ENCODE data around the gene PAGE3.

Gene PAGE3

GRCh38 chrX:55264816-55265215, at the start of gene PAGE3:
PAGE3 (minus strand) TSS chrX:55264916; CDS start chrX:55263903, 1,013 bp downstream.
- no peak within 1 kb of the TSS for H3K4me3 ChIP-seq (replicated peaks; ENCODE audit: low read depth, low read length)
- no peak for DNase-seq (ENCODE audit: extremely low read depth, low read depth)
- TF ChIP-seq, protein P1, sequence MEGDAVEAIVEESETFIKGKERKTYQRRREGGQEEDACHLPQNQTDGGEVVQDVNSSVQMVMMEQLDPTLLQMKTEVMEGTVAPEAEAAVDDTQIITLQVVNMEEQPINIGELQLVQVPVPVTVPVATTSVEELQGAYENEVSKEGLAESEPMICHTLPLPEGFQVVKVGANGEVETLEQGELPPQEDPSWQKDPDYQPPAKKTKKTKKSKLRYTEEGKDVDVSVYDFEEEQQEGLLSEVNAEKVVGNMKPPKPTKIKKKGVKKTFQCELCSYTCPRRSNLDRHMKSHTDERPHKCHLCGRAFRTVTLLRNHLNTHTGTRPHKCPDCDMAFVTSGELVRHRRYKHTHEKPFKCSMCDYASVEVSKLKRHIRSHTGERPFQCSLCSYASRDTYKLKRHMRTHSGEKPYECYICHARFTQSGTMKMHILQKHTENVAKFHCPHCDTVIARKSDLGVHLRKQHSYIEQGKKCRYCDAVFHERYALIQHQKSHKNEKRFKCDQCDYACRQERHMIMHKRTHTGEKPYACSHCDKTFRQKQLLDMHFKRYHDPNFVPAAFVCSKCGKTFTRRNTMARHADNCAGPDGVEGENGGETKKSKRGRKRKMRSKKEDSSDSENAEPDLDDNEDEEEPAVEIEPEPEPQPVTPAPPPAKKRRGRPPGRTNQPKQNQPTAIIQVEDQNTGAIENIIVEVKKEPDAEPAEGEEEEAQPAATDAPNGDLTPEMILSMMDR (IDR thresholded peaks at IDR 0.05; ENCODE audit: low read depth, low read length, missing control alignments) = no peak

DNA sequence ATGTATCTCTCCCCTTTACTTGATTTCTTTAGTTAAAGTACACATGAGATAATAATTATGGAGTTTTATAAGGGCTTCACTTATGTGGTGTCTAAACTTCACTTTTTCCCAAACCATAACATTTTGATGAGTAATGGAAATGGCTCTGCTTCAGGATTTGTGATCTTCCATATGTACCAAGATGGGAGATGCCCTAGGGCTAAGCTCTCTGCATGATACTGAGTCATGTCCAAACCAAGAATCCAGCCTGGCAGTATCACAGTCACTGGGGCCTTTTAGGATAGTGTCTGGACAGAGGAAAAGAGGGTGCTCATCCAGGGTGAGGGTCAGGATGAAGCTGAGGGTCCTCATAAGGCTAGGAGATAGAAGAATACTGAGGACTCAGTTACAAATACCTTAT, 47.9 kb upstream of the PAGE3 start:
- DNase-seq (ENCODE audit: extremely low read depth, low read depth) = no peak
- no peak overlapping the region for H3K4me3 ChIP-seq (replicated peaks; ENCODE audit: low read depth, low read length)
- TF ChIP-seq, protein P1 (IDR thresholded peaks at IDR 0.05; ENCODE audit: low read depth, low read length, missing control alignments) = no peak

DNA sequence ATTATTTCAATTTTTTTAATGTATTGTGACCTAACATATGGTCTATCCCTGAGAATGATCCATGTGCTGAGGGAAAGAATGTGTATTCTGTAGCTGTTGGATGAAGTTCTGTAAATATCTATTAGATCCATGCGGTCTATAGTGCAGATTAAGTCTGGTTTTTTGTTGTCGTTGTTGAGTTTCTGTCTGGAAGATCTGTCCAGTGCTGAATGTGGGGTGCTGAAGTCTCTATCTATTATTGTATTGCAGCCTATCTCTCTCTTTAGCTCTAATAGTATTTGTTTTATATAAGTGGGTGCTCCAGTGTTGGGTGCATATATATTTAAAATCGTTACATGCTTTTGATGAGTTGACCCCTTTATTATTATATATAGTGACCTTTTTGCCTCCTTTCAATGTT, 26.2 kb upstream of the PAGE3 start:
- TF ChIP-seq, protein P1 (IDR thresholded peaks at IDR 0.05; ENCODE audit: low read depth, low read length, missing control alignments) = no peak
- no peak overlapping the region for H3K4me3 ChIP-seq (replicated peaks; ENCODE audit: low read depth, low read length)
- DNase-seq (ENCODE audit: extremely low read depth, low read depth) = no peak

DNA sequence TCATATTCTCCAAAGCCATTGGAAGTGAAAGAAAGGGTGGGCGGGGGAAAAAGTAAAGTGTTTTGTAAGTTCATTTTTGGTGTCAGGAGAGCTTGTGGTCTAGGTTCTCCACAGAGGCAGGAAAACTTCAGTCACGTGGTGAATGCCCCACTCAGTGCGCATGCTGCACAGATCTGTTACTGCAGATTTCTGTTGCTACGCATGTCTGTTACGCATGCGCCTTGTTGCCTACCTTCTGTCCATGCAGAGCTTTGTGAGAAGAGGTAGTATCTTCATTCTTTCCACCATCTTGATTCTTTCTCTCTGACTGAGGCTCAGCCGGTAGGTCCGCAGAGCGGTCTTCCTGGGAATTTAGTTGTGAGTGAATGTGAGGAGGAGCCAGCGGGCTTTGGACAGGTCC, 15.1 kb upstream of the PAGE3 start:
- no peak for DNase-seq (ENCODE audit: extremely low read depth, low read depth)
- no peak overlapping the region for H3K4me3 ChIP-seq (replicated peaks; ENCODE audit: low read depth, low read length)
- TF ChIP-seq, protein P1 (IDR thresholded peaks at IDR 0.05; ENCODE audit: low read depth, low read length, missing control alignments) = no peak

GRCh38 chrX:55260806-55261205, 3.9 kb downstream of the PAGE3 start:
- TF ChIP-seq, protein P1 (IDR thresholded peaks at IDR 0.05; ENCODE audit: low read depth, low read length, missing control alignments) = no peak

DNA sequence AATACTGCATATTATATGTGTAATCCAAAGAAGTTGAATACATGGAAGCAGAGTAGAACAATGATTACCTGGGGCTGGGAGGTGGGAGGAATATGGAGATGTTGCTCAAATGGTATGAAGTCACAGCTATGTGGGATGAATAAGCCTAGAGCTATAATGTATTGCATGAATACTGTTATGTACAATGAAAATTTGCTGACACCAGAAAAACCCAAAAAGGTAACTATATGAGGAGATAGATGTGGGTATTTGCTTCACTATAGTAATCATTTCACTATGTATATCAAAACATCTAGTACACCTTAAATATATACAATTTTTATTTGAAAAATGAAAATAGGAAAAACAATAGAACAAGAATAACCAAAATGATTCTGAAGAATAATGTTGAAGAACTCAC, 11.2 kb downstream of the PAGE3 start:
- no peak for DNase-seq (ENCODE audit: extremely low read depth, low read depth)
- TF ChIP-seq, protein P1 (IDR thresholded peaks at IDR 0.05; ENCODE audit: low read depth, low read length, missing control alignments) = no peak

More at GRCh38 chrX:55260806-55261205, 3.9 kb downstream of the PAGE3 start:
- no peak overlapping the region for H3K4me3 ChIP-seq (replicated peaks; ENCODE audit: low read depth, low read length)
- no peak for DNase-seq (ENCODE audit: extremely low read depth, low read depth)

DNA sequence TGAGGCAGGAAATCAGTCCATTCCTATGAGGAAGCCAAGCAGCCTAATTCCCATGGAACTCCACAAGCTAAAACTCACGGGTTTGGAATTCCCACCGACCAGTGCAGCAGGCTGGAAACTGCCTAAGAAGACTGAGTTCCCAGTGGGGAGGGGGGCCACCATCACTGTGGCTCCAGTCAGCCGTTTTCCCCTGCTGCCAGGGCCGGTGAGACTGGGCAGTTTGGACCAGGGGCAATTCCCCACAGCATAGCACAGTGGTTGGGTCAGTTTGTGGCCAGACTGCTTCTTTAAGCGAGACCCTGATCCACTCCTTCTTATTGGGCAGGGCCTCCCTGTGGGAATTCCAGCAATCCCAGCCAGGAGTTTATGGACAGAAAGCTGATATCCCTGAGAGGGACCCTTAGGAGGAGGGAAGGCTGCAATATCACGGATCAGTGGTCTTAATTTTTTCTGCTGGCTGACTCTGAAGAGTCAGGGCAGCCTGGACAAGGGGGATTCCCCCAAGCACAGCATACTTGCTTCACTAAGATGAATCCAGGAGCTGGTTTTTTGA, 23.9 kb downstream of the PAGE3 start:
- H3K4me3 ChIP-seq (replicated peaks; ENCODE audit: low read depth, low read length) = no peak overlapping the region
- TF ChIP-seq, protein P1 (IDR thresholded peaks at IDR 0.05; ENCODE audit: low read depth, low read length, missing control alignments) = no peak
- DNase-seq (ENCODE audit: extremely low read depth, low read depth) = no peak

More for the DNA sequence above, 11.2 kb downstream of the PAGE3 start:
- no peak overlapping the region for H3K4me3 ChIP-seq (replicated peaks; ENCODE audit: low read depth, low read length)
